Muscle layer of duodenum (tissue), 2 donors: ENCODE results near the gene CLMN.

Source experiments
- H3K27ac ChIP-seq: one replicate; pipeline ENCODE4 v1.7.0; 2013; ENCODE audit warnings: mild to moderate bottlenecking, low read length
- H3K27me3 ChIP-seq: one replicate; pipeline ENCODE4 v1.7.0; 2013; ENCODE audit warnings: low read depth, mild to moderate bottlenecking, control low read depth, low read length
- H3K36me3 ChIP-seq, 2 donors: one replicate each; pipeline ENCODE4 v1.7.0; 2013; ENCODE audit warnings: low read length in 2 of 2, control low read depth in 1 of 2, mild to moderate bottlenecking in 1 of 2; ENCODE audit not compliant: insufficient read depth in 2 of 2, control insufficient read depth in 1 of 2
- H3K4me1 ChIP-seq, 2 donors: one replicate each; pipeline ENCODE4 v1.7.0; 2013; ENCODE audit warnings: low read length in 2 of 2, mild to moderate bottlenecking in 2 of 2, control low read depth in 1 of 2, moderate library complexity in 1 of 2; ENCODE audit not compliant: insufficient read depth in 2 of 2, control insufficient read depth in 1 of 2
- H3K4me3 ChIP-seq, 2 donors: one replicate each; pipeline ENCODE4 v1.7.0; 2013; ENCODE audit warnings: low read length in 2 of 2, low read depth in 1 of 2, mild to moderate bottlenecking in 1 of 2
- H3K9me3 ChIP-seq, 2 donors: one replicate each; pipeline ENCODE4 v1.7.0; 2013; ENCODE audit warnings: low read length in 2 of 2, control low read depth in 1 of 2, mild to moderate bottlenecking in 1 of 2; ENCODE audit not compliant: control insufficient read depth in 1 of 2
- donor health status: healthy.

The CLMN gene

DNA sequence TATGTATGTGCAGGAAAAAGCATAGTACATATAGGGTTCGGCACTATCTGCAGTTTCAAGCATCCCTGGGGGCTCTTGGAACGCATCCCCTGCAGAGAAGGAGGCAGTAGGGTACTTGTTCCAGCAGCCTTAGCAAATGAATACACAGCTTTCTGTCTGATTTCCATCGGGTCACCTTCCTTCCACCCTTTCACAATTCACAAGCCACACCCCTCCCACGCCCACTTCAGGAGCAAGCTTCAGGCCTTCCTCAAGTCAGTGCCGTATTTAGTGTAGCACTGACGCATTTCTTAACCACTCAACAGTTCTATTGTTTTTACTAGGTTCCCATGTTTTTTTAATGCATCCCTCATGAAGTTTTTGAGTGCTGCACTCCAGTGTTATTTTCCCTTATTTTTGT, 64.2 kb downstream of the CLMN start:
- peak overlapping the region; percentile 5 for H3K27ac ChIP-seq
- no peaks in the 10 kb centered on the region for H3K36me3 ChIP-seq
- no peak overlapping the region for H3K4me3 ChIP-seq
- peaks cover 0 to 16% of the 10 kb centered on the region in 2 donors for H3K4me1 ChIP-seq
- H3K9me3 ChIP-seq, result no peaks in the 10 kb centered on the region
- no peaks in the 10 kb centered on the region for H3K27me3 ChIP-seq

DNA sequence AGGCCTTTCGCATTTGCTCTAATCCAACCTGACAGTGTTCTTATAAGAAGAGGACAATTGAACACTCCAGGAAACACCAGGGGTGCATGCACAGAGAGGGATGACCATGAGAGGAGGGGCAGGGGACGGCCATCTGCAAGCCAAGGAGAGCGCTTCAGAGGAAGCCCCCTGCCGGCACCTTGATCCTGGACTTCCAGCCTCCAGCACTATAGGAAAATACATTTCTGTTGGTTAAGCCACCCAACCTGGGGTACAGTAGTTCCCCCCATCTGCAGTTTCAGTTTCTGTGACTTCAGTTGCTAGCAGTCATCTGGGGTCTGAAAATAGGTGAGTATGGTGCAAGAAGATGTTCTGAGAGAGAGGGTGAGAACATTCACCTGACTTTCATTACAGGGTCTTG, 64.7 kb downstream of the CLMN start:
- no peaks in the 10 kb centered on the region for H3K27me3 ChIP-seq
- H3K36me3 ChIP-seq, result no peaks in the 10 kb centered on the region
- H3K9me3 ChIP-seq, result no peaks in the 10 kb centered on the region
- peaks cover 0 to 16% of the 10 kb centered on the region in 2 donors for H3K4me1 ChIP-seq
- H3K27ac ChIP-seq, result peak overlapping the region; percentile 5
- H3K4me3 ChIP-seq, result no peak overlapping the region

DNA sequence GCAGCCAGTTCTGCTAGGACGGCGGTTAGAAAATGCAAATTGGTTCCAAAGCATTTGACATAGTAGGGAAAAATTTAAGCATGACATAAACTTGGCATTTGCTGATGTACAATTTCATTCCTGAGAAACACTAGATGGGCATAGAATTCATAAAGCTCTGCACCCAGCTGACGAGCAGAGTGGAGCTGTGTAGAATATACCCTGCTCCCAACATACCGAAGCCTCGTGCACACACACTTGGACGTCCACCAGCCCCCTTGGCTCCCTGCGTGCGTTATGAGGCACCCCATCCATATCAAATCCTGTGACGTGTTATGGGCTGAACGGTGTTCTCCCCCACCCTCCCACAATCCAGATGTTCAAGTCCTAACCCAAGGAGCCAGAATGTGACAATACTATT, 65.4 kb downstream of the CLMN start:
- no peak overlapping the region for H3K27ac ChIP-seq
- peaks cover 0 to 13% of the 10 kb centered on the region in 2 donors for H3K4me1 ChIP-seq
- H3K36me3 ChIP-seq, result no peaks in the 10 kb centered on the region
- no peaks in the 10 kb centered on the region for H3K9me3 ChIP-seq
- H3K27me3 ChIP-seq, result no peaks in the 10 kb centered on the region
- no peak overlapping the region for H3K4me3 ChIP-seq

DNA sequence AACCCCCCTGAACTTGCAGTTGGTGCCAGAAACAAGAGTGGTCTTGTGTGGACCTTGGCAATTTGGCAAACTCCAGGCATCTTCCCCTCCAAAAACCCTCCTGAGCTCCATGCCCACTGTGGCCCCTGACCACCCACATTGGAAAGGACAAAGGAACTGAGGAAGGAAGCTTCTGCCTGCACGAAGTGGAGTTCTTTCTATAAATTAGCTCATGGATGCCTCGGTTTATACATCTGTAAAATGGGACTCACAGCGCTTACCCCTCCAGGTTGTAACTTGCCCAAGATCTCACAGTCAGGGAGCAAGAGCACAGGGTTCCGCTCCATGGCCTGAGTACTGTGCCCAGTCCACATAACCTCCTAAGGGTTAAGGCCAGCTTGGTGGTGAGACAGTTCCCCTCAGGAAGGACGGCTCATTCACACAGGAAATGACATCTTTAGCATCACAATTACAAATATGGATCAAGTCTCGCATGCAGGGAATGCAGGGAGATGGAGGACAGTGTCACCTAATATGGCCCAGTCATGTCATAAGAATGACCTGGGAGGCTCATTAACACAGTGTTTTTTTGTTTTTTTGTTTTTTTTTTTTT, 66.6 kb downstream of the CLMN start:
- Histone ChIP-seq H3K9me3 (no peaks in the 10 kb centered on the region), H3K4me1 (peaks cover 0 to 15% of the 10 kb centered on the region in 2 donors), H3K27me3 (no peaks in the 10 kb centered on the region), H3K36me3 (no peaks in the 10 kb centered on the region), H3K27ac (no peak overlapping the region), H3K4me3 (no peak overlapping the region)

DNA sequence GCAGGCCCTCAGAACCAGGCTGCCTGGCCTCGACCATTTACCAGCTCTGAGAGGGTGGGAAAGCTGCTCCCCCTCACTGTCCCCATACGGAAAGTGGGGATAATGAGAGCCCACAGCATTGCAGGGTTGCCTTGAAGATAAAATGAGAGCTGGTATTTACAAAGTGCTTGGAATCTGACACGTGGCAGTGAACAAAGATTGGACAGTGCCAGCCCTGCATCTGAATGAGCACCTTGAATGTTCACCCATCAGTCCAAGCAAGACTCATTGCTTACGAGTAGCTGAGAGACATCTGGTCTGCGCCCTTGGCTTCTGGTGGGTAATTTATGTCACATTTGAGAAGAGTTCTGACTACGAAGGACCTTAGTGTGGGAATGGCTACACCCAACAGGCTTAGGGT, 67.5 kb downstream of the CLMN start:
- H3K4me1 ChIP-seq, result peaks cover 0 to 15% of the 10 kb centered on the region in 2 donors
- no peak overlapping the region for H3K4me3 ChIP-seq
- H3K27ac ChIP-seq, result no peak overlapping the region
- no peaks in the 10 kb centered on the region for H3K36me3 ChIP-seq
- H3K27me3 ChIP-seq, result no peaks in the 10 kb centered on the region
- H3K9me3 ChIP-seq, result no peaks in the 10 kb centered on the region

DNA sequence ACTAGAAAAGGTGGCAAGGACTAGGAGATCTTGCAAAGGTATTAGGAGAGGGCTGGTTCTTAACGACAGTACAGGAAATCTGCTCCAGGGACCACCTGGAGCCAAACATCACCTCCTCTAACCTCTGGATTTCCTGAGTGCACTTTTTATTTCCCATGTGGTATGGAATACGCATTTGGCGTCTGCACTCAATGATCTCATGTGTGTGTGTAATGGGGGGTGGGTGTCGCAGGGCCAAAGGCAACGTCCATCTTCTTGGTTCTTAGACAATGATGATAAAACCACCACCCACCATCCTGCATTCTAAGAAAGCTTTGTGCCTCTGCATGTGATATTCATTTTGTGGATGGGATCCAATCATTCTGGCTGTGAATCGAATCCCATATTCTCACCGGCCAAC, 68.8 kb downstream of the CLMN start:
- Histone ChIP-seq H3K4me1 (peaks cover 0 to 11% of the 10 kb centered on the region in 2 donors), H3K27ac (no peak overlapping the region), H3K36me3 (no peaks in the 10 kb centered on the region), H3K4me3 (no peak overlapping the region), H3K9me3 (no peaks in the 10 kb centered on the region), H3K27me3 (no peaks in the 10 kb centered on the region)

DNA sequence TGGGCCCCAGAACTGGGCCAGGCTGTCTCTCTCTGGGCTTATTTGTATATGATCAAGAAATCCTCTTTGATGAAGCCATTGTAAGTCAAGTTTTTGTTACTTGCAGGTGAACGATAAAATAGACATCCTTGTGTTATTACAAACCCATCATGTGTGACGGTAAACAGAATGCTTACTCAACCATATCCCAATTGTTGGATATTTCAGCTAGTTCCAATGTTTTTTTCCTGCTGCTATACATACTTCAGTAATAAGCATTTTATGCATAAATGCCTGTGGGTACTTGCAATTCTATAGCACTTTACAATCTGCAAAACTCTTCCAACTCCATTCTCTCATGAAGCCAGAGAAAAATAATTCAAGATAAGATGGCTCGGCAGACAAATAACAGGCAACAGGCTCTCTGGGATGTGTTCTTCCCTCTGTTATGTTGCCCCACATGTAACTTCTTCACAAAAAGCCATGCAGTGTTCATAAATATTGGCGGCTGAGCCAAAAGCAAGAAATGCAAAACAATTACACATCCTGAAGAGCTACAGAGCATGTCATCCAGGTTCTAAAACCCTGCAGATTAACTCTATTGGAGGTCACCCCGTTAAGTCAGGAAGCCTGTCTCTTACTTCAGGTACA, 69.5 kb downstream of the CLMN start:
- Histone ChIP-seq H3K36me3 (no peaks in the 10 kb centered on the region), H3K27ac (no peak overlapping the region), H3K27me3 (no peaks in the 10 kb centered on the region), H3K4me3 (no peak overlapping the region), H3K9me3 (no peaks in the 10 kb centered on the region), H3K4me1 (peaks cover 0 to 4% of the 10 kb centered on the region in 2 donors)

DNA sequence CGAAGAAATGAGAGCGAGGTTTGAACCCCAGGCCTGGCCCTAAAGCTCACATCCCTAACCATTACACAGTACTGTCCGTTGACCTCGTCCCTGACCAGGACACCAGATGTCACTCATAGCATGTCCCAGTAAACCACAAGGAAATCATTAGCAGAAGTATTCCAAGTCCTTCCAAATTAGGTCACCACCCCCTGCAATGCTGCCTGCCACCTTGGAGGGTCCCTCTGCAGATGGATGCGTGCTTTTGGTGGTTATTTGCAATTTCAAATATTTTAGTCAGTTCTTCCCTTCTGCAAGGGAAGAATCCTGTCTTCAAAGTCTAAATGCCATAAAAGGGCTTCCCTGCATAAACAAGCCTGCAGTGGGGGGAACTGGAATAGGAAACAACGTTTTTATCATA, 71.3 kb downstream of the CLMN start:
- Histone ChIP-seq H3K4me3 (no peak overlapping the region), H3K27me3 (no peaks in the 10 kb centered on the region), H3K9me3 (no peaks in the 10 kb centered on the region), H3K4me1 (peaks cover 0 to 3% of the 10 kb centered on the region in 2 donors), H3K27ac (no peak overlapping the region), H3K36me3 (no peaks in the 10 kb centered on the region)

DNA sequence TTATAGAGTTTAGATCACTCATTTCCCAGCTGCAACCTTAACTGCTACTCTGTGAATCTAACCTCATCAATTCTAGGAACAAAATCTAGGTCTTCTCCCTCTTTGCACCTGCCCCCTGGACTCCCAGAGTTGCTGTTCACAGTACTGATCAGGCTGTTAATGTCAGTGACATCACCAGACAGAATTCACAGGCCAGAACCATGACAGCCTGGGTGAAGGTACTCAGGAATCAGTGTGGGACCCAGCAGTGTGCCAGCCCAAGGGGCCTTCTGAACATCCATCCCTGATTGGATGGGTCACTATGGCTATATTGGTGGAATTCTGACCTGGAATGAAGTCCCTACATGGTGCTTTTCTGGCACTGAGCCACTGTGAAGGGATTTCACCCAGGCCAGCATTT, 72.8 kb downstream of the CLMN start:
- H3K27me3 ChIP-seq, result no peaks in the 10 kb centered on the region
- H3K4me3 ChIP-seq, result no peak overlapping the region
- peaks cover 0 to 3% of the 10 kb centered on the region in 2 donors for H3K4me1 ChIP-seq
- no peak overlapping the region for H3K27ac ChIP-seq
- H3K9me3 ChIP-seq, result no peaks in the 10 kb centered on the region
- H3K36me3 ChIP-seq, result no peaks in the 10 kb centered on the region

DNA sequence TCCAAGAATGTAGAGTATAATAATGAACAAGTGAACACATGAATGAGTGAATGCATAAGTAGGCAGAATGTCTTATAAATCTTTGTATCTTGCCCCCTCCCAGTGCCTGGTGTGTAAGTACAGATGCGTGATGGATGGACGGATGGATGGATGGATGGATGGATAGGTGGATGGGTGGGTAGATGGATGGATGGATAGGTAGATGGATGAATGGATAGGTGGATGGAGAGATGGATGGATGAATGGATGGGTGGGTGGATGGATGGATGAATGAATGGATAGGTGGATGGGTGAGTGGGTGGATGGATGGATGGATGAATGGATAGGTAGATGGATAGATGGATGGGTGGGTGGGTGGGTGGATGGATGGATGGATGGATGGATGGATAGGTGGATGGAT, 74.4 kb downstream of the CLMN start:
- Histone ChIP-seq H3K4me1 (peaks cover 0 to 3% of the 10 kb centered on the region in 2 donors), H3K27ac (no peak overlapping the region), H3K27me3 (no peaks in the 10 kb centered on the region), H3K9me3 (no peaks in the 10 kb centered on the region), H3K4me3 (no peak overlapping the region), H3K36me3 (no peaks in the 10 kb centered on the region)

DNA sequence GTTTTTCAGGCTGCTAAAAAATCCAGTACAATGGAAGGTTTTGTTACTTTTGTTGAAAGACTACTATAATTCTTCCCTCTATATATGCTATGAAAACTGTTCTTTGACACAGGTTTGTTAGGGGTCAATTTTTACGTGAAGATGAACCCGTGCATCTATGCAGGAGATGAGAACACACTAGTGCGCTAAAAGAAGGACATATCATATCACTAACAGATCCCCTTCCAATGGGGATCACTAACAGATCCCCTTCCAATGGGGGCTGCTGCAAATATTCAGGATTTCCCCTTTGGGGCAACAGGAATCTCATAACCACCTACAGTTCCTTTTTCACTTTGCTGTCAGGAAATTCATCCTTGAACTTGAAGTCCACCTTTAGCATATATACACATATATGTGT, 75.1 kb downstream of the CLMN start:
- H3K27ac ChIP-seq, result no peak overlapping the region
- no peaks in the 10 kb centered on the region for H3K36me3 ChIP-seq
- peaks cover 0 to 3% of the 10 kb centered on the region in 2 donors for H3K4me1 ChIP-seq
- H3K27me3 ChIP-seq, result no peaks in the 10 kb centered on the region
- H3K4me3 ChIP-seq, result no peak overlapping the region
- H3K9me3 ChIP-seq, result no peaks in the 10 kb centered on the region

DNA sequence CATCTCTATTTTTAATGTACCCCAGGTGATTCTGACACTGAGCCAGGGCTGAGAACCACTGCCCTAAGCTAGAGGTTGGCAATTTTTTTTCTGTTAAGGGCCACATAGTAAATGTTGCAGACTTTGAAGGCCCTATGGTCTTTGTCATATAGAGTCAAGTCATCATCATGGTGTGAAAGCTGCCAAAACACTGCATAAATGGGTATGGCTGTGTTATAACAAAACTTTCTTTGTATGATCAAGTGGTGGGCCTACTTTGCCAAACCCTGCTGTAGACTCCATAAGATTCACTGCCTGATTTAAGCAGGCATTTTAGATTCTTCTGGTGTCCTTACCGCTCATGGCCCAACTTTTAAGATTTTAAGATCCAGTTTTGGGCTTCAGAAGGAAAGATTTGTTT, 76.8 kb downstream of the CLMN start:
- Histone ChIP-seq H3K4me1 (no peaks in the 10 kb centered on the region), H3K9me3 (no peaks in the 10 kb centered on the region), H3K36me3 (no peaks in the 10 kb centered on the region), H3K4me3 (no peak overlapping the region), H3K27ac (no peak overlapping the region), H3K27me3 (no peaks in the 10 kb centered on the region)
